Stimulated activated CD4-positive, alpha-beta T cell treated with anti-CD3 and anti-CD28 coated beads, Interleukin-4, amount 100 ng/mL, for 48 hours (primary cell): ENCODE data around the gene MBD3L2B.
"Not testable (repeated sequence)": the region's sequence is repeated elsewhere in the genome, so short reads cannot be mapped to it uniquely, and the experiment has no call there.

Experiments
- DNase-seq, 2 donors: peaks; one replicate each; pipeline ENCODE4 v3.0.0-alpha.2; 2020; ENCODE audit warnings: low read depth in 2 of 2

Gene MBD3L2B

DNA sequence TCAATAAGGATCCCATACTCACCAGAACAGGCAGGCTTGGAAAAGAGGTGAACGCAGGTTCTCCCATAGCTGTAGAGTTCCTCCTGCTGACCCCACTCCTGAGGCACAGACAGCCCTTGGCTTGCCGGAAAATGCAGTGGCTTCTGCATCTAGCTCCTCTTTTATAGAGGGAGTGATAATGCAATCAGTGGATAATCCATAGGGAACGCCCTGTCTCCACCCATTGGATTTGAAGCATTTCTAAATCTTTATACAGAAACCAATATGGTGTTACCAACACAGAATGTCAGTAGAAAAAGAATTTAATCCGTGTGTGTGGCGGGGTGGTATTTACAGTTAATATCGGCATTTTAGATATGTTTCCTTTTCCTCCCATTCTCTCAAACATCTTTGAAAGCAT is at the start of gene MBD3L2B:
Gene MBD3L2B (minus strand): TSS at position 101 of the 400 bp plus-strand sequence. CDS start 34 bp downstream, at position 67.
- DNase-seq = not testable (repeated sequence)

DNA sequence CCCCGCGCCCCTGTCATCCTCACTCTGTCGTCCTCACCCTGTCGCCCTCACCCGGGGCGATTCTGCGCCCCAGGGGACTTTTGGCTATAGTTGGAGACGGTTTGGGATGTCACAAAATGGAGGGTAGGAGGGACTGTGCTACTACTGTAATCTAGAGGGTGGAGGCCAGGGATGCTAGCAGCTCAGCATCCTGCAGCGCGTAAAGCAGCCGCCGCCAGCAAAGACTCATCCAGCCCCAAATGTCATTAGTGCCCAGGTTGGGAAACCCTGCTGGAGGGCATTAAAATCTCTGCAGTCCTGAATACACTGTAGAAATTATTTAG is 48.6 kb upstream of the MBD3L2B start:
- DNase-seq = no peak

- DNase-seq = peak; percentile 97 to 99
Observed at GRCh38 chr19:7069042-7069903, 48.0 kb upstream of the MBD3L2B start, which contains the start of gene ZNF557. TSS of gene ZNF557 (plus strand) at chr19:7069703. CDS start at chr19:7075075, 5,372 bp downstream.

GRCh38 chr19:7068599-7068998 is 47.4 kb upstream of the MBD3L2B start:
- no peak for DNase-seq

GRCh38 chr19:7067716-7068115 is 46.5 kb upstream of the MBD3L2B start:
- DNase-seq = no peak

GRCh38 chr19:7067122-7067521 is 45.9 kb upstream of the MBD3L2B start:
- DNase-seq = not testable (repeated sequence)

GRCh38 chr19:7063764-7064418 is 42.7 kb upstream of the MBD3L2B start:
- no peak for DNase-seq

DNA sequence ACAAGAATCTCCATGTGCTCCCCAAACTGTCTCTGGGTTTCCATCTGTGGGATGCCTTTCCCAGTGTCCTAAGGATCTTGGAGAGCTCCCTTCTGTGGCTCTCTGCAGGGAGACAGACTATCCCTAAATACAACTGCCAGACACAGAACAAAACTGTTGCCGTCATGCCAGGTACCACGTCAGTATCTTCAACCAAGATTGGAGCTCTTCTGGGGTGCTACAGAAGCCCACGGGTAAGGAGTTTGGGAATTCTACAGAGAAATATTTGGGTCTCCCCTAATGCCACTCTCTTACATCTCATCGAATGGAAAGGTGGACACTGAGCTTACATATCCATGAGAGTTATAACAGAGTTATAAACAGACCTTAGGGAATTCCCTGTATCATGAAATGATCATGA is 42.1 kb upstream of the MBD3L2B start:
- DNase-seq = no peak

GRCh38 chr19:7059977-7060376 is 38.7 kb upstream of the MBD3L2B start:
- DNase-seq = not testable (repeated sequence)

- DNase-seq = not testable (repeated sequence)
Observed at GRCh38 chr19:7058576-7058975, 37.3 kb upstream of the MBD3L2B start, which contains the start of gene MBD3L3. TSS of gene MBD3L3 (minus strand) at chr19:7058676. CDS start at chr19:7058605, 71 bp downstream.

DNA sequence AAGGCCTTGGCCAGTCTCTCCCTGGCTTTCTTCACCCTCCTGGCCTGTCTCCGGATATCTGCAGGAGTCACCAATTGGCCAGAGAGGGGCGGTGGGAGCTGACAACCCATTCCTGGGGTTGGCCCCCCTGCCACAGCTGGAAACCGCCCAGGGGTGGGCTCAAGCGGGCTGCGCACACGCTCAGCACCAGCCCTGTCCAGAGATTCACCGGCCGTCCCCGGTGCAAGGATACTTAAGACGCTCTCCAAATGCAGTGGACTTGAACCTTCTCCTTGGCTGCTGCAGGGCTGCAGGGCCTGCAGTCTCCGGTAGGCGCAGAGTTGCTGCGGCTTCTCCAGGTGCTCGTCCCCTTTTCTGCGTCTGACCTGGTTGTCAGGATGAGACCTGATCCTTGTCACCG is 35.1 kb upstream of the MBD3L2B start:
- not testable (repeated sequence) for DNase-seq

DNA sequence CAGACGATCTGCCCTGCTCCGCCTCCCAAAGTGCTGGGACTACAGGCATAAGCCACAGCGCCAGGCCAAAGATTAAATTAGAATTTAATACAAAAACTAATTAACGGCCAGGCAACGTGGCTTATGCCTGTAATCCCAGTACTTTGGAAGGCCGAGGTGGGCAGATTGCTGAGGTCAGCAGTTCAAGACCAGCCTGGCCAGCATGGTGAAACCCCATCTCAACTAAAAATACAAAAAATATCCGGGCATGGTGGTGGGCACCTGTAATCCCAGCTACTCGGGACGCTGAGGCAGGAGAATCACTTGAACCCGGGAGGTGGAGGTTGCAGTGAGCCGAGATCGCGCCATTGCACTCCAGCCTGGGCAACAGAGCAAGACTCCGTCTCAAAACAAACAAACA is 34.4 kb upstream of the MBD3L2B start:
- not testable (repeated sequence) for DNase-seq

DNA sequence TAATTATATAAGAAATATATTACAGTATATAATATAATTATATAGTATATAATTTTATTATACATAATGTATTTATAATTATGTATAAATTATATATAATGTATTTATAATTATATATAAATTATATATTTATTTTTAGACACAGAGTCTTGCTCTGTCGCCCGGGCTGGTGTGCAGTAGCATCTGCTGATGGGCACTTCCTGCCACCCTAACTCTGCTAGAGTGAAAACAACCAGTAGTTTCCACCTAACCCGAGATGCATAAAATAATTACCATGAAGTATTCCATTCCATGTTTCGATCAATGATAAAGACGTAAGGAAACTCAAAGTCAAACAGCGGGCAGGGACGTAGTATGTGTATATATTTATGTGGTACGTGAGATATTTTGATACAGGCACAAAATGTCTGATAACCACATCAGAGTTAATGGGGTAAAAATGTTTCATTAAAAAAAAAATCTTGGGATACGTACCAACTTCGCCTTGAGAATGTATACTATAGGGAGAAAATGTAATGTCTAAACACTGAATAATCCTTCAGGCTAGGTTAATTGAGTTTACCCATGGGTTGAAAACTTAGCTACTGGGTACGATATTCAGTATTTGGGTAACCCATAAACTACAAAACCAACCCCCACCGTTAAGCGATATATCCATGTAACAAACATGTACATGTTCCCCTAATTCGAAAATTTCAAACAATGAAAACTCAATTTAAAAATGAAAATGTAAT is 33.6 kb upstream of the MBD3L2B start:
- DNase-seq = not testable (repeated sequence)

- DNase-seq = not testable (repeated sequence)
Observed at GRCh38 chr19:7052896-7053295, 31.7 kb upstream of the MBD3L2B start.

- DNase-seq = not testable (repeated sequence)
Observed at GRCh38 chr19:7051421-7051820, 30.2 kb upstream of the MBD3L2B start.

DNA sequence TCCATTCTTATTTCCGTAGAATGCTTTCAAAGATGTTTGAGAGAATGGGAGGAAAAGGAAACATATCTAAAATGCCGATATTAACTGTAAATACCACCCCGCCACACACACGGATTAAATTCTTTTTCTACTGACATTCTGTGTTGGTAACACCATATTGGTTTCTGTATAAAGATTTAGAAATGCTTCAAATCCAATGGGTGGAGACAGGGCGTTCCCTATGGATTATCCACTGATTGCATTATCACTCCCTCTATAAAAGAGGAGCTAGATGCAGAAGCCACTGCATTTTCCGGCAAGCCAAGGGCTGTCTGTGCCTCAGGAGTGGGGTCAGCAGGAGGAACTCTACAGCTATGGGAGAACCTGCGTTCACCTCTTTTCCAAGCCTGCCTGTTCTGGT is 27.8 kb upstream of the MBD3L2B start, which contains the start of gene MBD3L2:
Gene MBD3L2 (plus strand): TSS at position 301 of the 400 bp plus-strand sequence. CDS start 53 bp downstream, at position 354.
- DNase-seq = not testable (repeated sequence)

- not testable (repeated sequence) for DNase-seq
Observed at GRCh38 chr19:7041563-7041962, 20.3 kb upstream of the MBD3L2B start.

GRCh38 chr19:7040079-7040478 is 18.8 kb upstream of the MBD3L2B start, which contains the start of gene MBD3L4:
TSS of gene MBD3L4 (minus strand) at chr19:7040179. CDS start at chr19:7040144, 35 bp downstream.
- not testable (repeated sequence) for DNase-seq

- DNase-seq = not testable (repeated sequence)
Observed at GRCh38 chr19:7030278-7030677, 9.0 kb upstream of the MBD3L2B start, which contains the start of gene MBD3L5. TSS of gene MBD3L5 (plus strand) at chr19:7030578. CDS start at chr19:7030612, 34 bp downstream.

DNA sequence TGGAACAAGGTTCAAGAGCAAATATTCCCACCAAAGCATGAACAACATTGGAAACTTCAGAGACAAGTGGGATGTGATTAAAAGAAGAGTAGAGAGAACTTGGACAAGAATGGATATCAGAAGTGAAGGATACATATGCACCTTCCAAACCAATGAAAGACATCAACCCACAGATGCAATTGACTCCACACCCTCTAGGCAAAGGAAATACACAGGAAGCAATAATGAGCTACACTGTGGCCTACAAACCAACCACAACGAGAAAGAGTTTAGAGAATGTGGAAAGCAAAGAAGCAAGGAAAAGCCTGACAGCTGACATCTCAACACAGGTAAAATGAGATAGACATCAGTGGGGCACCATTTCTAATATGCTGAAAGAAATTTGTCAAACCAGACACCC is 7.6 kb upstream of the MBD3L2B start:
- DNase-seq = not testable (repeated sequence)

GRCh38 chr19:7018828-7019227 is 2.4 kb downstream of the MBD3L2B start:
- no peak for DNase-seq

DNA sequence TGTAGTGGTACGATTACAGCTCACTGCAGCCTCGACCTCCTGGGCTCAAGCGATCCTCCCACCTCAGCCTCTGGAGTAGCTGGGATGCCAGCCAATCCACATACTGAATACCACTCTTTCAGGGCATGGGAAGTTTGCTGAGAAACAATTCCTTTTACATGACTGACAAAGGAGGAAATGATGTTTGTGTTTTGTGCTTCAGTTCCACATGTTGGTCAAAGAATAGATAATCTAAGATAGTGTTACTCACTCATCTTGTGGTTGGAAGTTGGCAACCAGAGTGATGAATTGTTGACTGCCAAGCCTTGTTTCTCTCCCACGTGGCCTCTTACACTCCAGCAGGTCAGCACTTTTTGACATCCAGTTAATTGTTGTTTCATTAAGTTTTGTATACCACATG is 7.6 kb downstream of the MBD3L2B start:
- DNase-seq = no peak
